IPS-18c (cell line): ENCODE data around the gene ICA1L.
"Not testable (repeated sequence)": the region's sequence is repeated elsewhere in the genome, so short reads cannot be mapped to it uniquely, and the experiment has no call there.

Experiments
- H3K4me3 ChIP-seq: 2 replicates; pipeline ENCODE4 v1.7.0; 2013; ENCODE audit warnings: low read depth, mild to moderate bottlenecking, low read length, moderate library complexity; ENCODE audit not compliant: insufficient read depth
- H3K9me3 ChIP-seq: one replicate; pipeline ENCODE4 v1.6.1; 2013; ENCODE audit warnings: mild to moderate bottlenecking, low read length, moderate library complexity; ENCODE audit not compliant: control insufficient read depth, insufficient read depth

The ICA1L gene

DNA sequence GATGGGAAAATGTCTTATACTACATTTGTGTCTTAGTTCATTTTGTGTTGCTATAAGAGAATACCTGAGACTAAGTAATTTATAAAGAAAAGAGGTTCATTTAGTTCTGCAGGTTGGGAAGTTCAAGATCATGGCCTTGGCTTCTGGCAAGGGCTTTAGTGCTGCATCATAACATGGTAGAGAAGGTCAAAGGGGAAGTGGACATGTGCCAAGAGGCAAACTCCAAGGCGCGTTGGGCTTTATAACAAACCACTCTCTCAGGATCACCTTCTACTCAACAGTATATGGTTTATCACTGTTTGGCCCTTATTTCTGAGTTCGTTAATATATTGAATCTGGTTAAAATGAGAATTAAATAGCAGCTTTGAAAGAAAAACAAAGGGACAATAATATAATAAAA is 58.2 kb downstream of the ICA1L start:
- no peaks in the 10 kb centered on the region for H3K9me3 ChIP-seq
- H3K4me3 ChIP-seq = no peak overlapping the region

DNA sequence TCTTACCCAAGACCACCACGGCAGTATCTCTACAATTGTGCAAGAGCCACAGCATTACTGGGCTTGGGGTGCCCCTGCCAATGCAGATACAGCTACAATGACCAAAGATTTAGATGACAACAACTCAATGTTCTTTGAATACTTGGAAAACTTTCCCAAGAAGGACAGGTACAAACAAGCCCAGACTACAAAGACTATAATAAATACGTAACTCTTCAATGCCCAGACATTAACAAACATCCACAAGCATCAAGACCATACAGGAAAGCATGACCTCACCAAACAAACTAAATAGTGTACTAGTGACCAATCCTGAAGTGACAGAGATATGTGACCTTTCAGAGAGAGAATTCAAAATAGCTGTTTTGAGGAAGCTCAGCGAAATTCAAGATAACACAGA is 62.8 kb downstream of the ICA1L start:
- no peak overlapping the region for H3K4me3 ChIP-seq

DNA sequence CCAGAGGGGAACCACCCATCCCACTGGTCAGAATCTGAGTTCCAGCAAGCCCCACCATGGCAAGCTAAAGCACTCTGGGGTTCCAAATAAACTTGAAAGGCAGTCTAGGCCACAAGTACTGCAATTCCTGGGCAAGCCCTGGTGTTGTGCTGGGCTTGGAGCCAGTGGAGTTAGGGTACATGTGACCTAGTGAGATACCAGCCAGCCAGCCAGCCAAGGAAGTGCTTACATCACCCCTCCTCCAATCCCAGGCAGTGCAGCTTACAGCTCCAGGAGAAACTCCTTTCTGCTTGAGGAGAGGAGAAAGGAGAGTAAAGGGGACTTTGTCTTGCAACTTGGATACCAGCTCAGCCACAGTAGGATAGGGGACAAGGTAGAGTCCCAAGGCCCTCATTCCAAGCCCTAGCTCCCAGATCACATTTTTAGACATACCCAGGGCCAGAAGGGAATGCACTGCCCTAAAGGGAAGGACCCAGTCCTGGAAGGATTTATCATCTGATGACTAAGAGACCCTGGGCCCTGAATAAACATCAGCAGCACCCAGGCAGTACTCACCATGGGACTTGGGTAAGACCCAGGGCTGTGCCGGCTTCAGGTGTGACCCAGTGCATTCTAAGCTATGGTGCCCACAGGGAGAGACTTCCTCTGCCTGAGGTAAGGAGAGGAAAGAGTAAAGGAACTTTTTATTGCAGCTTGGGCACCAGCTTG is 64.0 kb downstream of the ICA1L start:
- H3K4me3 ChIP-seq, H3K9me3 ChIP-seq: not testable (repeated sequence)

More for the DNA sequence above, 62.8 kb downstream of the ICA1L start:
- no peaks in the 10 kb centered on the region for H3K9me3 ChIP-seq

- H3K9me3 ChIP-seq, H3K4me3 ChIP-seq: not testable (repeated sequence)
Measured at GRCh38 chr2:202805911-202806310, 65.7 kb downstream of the ICA1L start.

GRCh38 chr2:202797944-202798343 is 73.6 kb downstream of the ICA1L start:
- H3K9me3 ChIP-seq = peaks cover 2% of the 10 kb centered on the region
- H3K4me3 ChIP-seq = no peak overlapping the region

DNA sequence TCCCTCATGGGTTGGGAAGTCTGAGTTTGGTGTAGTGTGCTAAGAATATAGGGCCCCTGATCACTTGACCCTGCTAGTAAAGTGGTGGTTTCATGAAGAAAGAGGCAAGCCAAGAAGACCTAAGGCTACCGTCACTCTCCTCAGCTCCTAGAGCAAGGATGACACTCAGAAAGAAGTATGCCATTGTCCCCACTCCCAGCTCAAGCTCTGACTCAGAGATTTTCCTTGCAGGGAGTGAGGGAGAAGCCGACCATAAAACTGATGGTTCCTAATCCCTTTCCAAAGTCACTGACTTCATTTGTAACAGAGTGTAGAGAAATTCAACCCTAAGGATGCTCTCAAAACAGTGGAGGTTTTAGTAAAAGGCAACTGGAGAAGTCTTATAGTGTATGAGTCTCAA is 80.9 kb downstream of the ICA1L start:
- Histone ChIP-seq H3K9me3 (peaks cover 2% of the 10 kb centered on the region), H3K4me3 (no peak overlapping the region)

GRCh38 chr2:202786842-202787241 is 84.7 kb downstream of the ICA1L start:
- no peaks in the 10 kb centered on the region for H3K9me3 ChIP-seq
- H3K4me3 ChIP-seq = no peak overlapping the region

DNA sequence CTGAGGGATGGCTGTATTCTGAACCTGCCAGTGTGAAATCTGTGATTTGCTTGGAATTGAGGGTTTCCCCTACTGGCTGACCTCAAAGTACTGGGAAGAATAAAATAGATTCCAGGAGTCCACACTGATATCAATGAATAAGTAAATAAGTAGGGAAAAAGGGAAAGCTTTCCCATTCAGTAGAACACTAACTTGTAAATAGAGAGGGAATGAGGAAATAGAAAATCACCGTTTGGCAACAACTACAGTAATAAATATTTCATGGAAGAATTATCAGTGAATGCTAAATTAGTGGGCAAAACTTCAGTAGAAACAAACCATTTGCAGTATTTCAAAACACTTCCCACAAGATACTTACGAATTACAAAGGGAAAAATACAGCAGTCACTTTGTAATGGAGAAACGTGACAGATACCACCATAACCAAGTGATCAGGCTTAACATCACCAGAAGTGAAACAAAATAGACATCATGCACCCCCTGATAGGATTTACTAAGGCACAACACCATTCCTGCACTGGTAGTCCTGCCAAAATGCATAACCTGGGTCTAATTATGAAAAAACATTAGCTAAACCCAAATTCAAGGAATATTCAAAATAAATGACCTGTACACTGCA is 88.5 kb downstream of the ICA1L start:
- no peaks in the 10 kb centered on the region for H3K9me3 ChIP-seq
- H3K4me3 ChIP-seq = no peak overlapping the region

DNA sequence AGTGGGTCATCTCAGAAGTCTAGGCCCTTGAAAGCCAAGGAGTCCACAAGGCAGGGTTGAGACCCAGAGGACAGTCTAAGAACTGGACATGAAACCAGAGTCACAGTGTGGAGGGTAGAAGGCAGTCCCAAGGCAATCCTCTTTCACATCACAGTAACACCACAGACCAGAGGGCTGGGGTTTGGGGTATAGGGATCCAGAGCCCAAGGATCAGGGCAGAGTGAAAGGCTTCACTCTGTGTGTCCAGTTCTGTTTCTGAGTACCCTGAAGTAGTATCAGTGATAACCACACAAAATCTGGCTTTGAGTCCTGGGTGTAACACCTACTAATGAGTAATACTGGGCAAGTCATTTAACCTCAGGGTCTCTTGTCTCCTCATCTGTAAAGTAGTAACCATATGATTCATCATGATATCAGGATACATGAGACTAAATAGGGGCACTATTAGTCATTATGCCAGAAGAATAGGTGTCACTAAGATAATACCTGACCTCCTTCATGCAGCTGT is 91.0 kb downstream of the ICA1L start:
- H3K9me3 ChIP-seq = no peaks in the 10 kb centered on the region
- H3K4me3 ChIP-seq = no peak overlapping the region

- H3K4me3 ChIP-seq = no peak overlapping the region
Measured at GRCh38 chr2:202778217-202778616, 93.3 kb downstream of the ICA1L start.

DNA sequence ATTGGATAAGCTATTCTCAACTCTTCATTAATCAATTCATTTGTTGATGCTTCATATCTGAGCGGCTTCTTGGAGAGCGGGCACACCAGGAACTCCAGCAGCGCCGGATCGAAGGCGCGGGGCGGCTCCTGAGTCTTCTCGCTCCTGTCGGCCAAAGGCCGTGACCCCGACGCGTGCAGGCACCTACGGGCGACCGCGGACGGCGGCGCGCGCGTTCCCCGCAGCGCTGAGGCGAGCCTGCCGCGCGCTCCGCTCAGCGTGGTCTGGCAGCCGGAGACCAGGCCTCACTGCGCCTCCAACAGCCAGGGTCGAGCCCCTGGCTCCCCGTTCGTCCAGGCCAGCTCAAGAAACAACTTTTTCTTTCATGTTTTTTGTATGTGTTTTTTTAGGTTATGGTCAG is 97.5 kb downstream of the ICA1L start:
- H3K4me3 ChIP-seq = no peak overlapping the region
- H3K9me3 ChIP-seq = no peaks in the 10 kb centered on the region

More at GRCh38 chr2:202778217-202778616, 93.3 kb downstream of the ICA1L start:
- H3K9me3 ChIP-seq = no peaks in the 10 kb centered on the region

- Histone ChIP-seq H3K4me3 (no peak overlapping the region), H3K9me3 (no peaks in the 10 kb centered on the region)
Measured at GRCh38 chr2:202773301-202773973, 98.1 kb downstream of the ICA1L start.

DNA sequence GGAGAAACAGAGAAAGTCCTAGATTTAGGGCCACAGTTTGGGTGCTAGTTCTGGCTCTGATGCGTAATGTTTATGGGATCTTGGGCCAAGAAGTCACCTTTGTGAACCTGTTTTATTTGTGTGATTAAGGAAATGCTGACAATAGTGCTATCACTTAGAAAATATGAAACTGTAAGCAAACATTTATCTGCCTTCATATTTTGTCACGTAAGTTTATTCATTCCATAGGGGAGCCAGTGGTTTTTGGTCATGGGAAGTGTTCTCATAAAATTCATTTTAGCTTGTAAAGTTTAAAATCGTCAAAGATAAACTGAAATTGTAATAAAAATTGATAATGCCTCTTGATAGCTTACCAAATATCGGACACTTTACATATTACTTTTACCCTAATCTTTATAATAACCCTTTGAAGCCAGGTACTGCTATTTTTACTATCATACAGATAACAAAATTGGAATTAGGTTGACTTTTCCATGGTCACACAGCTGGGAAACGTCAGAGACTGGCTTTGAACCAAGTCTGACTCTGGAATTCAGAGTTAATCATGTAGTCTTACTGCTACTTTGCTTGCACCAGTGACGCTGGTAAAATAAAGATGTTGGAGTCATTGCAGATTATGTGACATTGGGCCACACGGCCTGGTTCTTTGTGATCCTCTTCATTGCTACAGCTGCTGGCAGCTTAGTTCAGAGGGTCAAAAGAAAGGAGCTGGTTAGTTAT is 99.7 kb downstream of the ICA1L start:
- H3K9me3 ChIP-seq = no peaks in the 10 kb centered on the region
- H3K4me3 ChIP-seq = no peak overlapping the region

- Histone ChIP-seq H3K4me3 (no peak overlapping the region), H3K9me3 (no peaks in the 10 kb centered on the region)
Measured at GRCh38 chr2:202771336-202771735, 100.2 kb downstream of the ICA1L start.

GRCh38 chr2:202769201-202769600 is 102.4 kb downstream of the ICA1L start:
- H3K4me3 ChIP-seq = no peak overlapping the region
- H3K9me3 ChIP-seq = no peaks in the 10 kb centered on the region

DNA sequence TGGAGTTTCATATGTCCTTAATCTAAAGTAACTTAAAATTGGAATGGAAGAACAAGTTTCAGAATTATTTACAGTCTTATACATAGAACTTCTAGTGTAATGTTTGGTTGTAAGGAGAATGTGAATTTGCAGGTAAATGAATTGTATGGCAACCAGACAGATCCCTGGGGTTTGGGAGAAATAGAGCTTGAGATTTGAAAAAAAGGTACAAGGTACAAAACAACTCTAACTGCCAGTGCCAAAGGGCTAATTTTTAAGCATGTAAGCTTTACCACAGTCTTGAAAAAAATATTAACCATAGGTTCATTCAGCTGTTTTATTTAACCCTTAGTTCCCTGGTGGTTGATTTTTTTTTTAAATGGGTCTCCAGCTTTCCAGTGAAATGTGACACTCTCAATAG is 103.3 kb downstream of the ICA1L start:
- Histone ChIP-seq H3K9me3 (no peaks in the 10 kb centered on the region), H3K4me3 (no peak overlapping the region)

GRCh38 chr2:202765436-202765835 is 106.1 kb downstream of the ICA1L start:
- no peak overlapping the region for H3K4me3 ChIP-seq
- H3K9me3 ChIP-seq = no peaks in the 10 kb centered on the region
